HG02678 (cell line): ENCODE measurements around the gene ERMARD.
A peak's percentile ranks its signal among the peaks of the same experiment; 100 is the strongest.

ENCODE experiments used
- ATAC-seq: cut with Tn5 transposase; IDR thresholded peaks from one replicate; pipeline ENCODE4 v1.9.1; 2021; ENCODE audit warnings: mild to moderate bottlenecking, moderate library complexity; ENCODE audit not compliant: unreplicated experiment

ERMARD gene

GRCh38 chr6:169800668-169801395 lies 49.4 kb downstream of the ERMARD start:
- peak; percentile 44 for ATAC-seq

- no peak for ATAC-seq
Observed at GRCh38 chr6:169801396-169802160, 50.2 kb downstream of the ERMARD start.

GRCh38 chr6:169802790-169803189 lies 51.4 kb downstream of the ERMARD start:
- ATAC-seq: no peak

- ATAC-seq: no peak
Observed at GRCh38 chr6:169803271-169803811, 51.9 kb downstream of the ERMARD start.

- ATAC-seq: no peak
Observed at GRCh38 chr6:169803816-169804340, 52.5 kb downstream of the ERMARD start.

- no peak for ATAC-seq
Observed at GRCh38 chr6:169804427-169804826, 53.0 kb downstream of the ERMARD start.

- ATAC-seq: no peak
Observed at GRCh38 chr6:169805242-169805838, 53.9 kb downstream of the ERMARD start.

GRCh38 chr6:169806701-169807100 lies 55.3 kb downstream of the ERMARD start:
- ATAC-seq: no peak

- ATAC-seq: no peak
Observed at GRCh38 chr6:169807229-169807628, 55.8 kb downstream of the ERMARD start.

- no peak for ATAC-seq
Observed at GRCh38 chr6:169807699-169808607, 56.5 kb downstream of the ERMARD start.

GRCh38 chr6:169808608-169808967 lies 57.2 kb downstream of the ERMARD start:
- ATAC-seq: no peak

- ATAC-seq: no peak
Observed at GRCh38 chr6:169809386-169809785, 58.0 kb downstream of the ERMARD start.

- no peak for ATAC-seq
Observed at GRCh38 chr6:169810066-169810989, 58.9 kb downstream of the ERMARD start.

- ATAC-seq: no peak
Observed at GRCh38 chr6:169811072-169811471, 59.6 kb downstream of the ERMARD start.

- no peak for ATAC-seq
Observed at GRCh38 chr6:169811521-169812256, 60.3 kb downstream of the ERMARD start.

GRCh38 chr6:169812257-169812644 lies 60.8 kb downstream of the ERMARD start:
- ATAC-seq: no peak

- no peak for ATAC-seq
Observed at GRCh38 chr6:169813969-169814368, 62.5 kb downstream of the ERMARD start.

GRCh38 chr6:169816054-169816453 lies 64.6 kb downstream of the ERMARD start:
- ATAC-seq: no peak

GRCh38 chr6:169816975-169817374 lies 65.6 kb downstream of the ERMARD start:
- ATAC-seq: no peak
